Ovary (tissue), 9 donors: ENCODE results near the gene TUBB1. TPM values are rescaled to one million over a fixed set of nuclear protein-coding genes. Genes with fewer than 3 reads are reported as not detected.
A peak's percentile ranks its signal among the peaks of the same experiment; 100 is the strongest.
"Not testable (repeated sequence)": the region's sequence is repeated elsewhere in the genome, so short reads cannot be mapped to it uniquely, and the experiment has no call there.

ENCODE experiments used
- DNase-seq, 5 donors: peaks; one replicate each; pipeline ENCODE4 v3.0.0-alpha.2; 2019 to 2020
- H3K27ac ChIP-seq, 2 donors: fragments of 200-600 bp; one replicate each; pipeline versions ENCODE4 v1.5.1 to v1.8.0; 2019 to 2022
- H3K27me3 ChIP-seq: fragments of 200-600 bp; one replicate; pipeline ENCODE4 v1.8.0; 2022
- H3K36me3 ChIP-seq: fragments of 200-600 bp; sonication (generic); one replicate; pipeline ENCODE4 v1.5.1; 2019
- H3K4me1 ChIP-seq: one replicate; pipeline ENCODE4 v1.8.1; 2013; ENCODE audit warnings: mild to moderate bottlenecking, moderate library complexity; ENCODE audit not compliant: insufficient read depth
- H3K4me3 ChIP-seq: fragments of 200-600 bp; sonication (generic); one replicate; pipeline ENCODE4 v1.5.1; 2017
- H3K9me3 ChIP-seq, 2 donors: fragments of 200-600 bp in 1 of 2; sonication (generic) in 1 of 2; one replicate each; pipeline versions ENCODE4 v1.5.1 to v1.8.1; 2013 to 2019; ENCODE audit warnings: mild to moderate bottlenecking in 1 of 2, moderate library complexity in 1 of 2
- EP300 ChIP-seq: sonication (generic); formaldehyde crosslinking; IDR thresholded peaks from one replicate; pipeline ENCODE4 v1.6.1; 2017; ENCODE audit warnings: antibody characterized with exemption
- POLR2A ChIP-seq: fragments of 450-650 bp; IDR thresholded peaks from one replicate; pipeline ENCODE4 v1.6.1; 2017; ENCODE audit warnings: antibody characterized with exemption, mild to moderate bottlenecking, moderate library complexity
- WGBS, 3 donors: extraction: QIAGEN DNeasy Blood & Tissue Kit in 1 of 3; methylation state at CpG; one replicate each; pipeline versions ENCODE4 v1.1.5 to v1.1.7; 2013 to 2017; 5-methylcytosine and 5-hydroxymethylcytosine counted together
- intact Hi-C, 4 donors: fragments of 100-400 bp; cut with DNase I; formaldehyde crosslinking; loops; one replicate each; pipeline versions ENCODE4 v1.11.0 to v1.15.1; 2022 to 2023
- polyA plus RNA-seq, 2 donors: library from polyadenylated mRNA; stranded (reverse); fragments of 200-250 nt in 1 of 2; fragments of 350-450 nt in 1 of 2; fragmentation: Illumina TruSeq in 1 of 2; extraction: RNeasy Lipid Tissue Mini Kit (QIAGEN cat#74804) in 1 of 2; gene quantifications; one replicate each; pipeline ENCODE4 v1.2.3, GENCODE V29; 2013 to 2014
- total RNA-seq, 7 donors: library from RNA; depleted of rRNA in 2 of 7; stranded (reverse); fragments of >200 nt in 2 of 7; fragmentation: NEBNext Ultra II Directional in 3 of 7; extraction: Animal tissue kit (Norgen Biotek cat#: 25700) in 3 of 7; gene quantifications; one replicate each; pipeline versions ENCODE4 v1.1.0 to v1.2.4, GENCODE V29; 2016 to 2023
- TF ChIP-seq, protein P1 (sequence below), 3 donors: fragments of 450-650 bp in 2 of 3; fragments of 200-600 bp in 1 of 3; IDR thresholded peaks; one replicate each; pipeline versions ENCODE4 v1.5.1 to v1.8.0; 2016 to 2022; ENCODE audit warnings: antibody characterized with exemption in 3 of 3, mild to moderate bottlenecking in 1 of 3
- donor health status: DM: no; HTN: no; CAD: no; lungs with moderate emphysema.
- donor health status: DM: no; HTN: no; CAD: no.
- donor health status: Bipolar disorder and iron deficiency.
- donor health status: DM: yes; HTN: yes; CAD: no.
- donor health status: DM: no; HTN: no; CAD: no.
- donor health status: DM: yes; HTN: yes; CAD: no.

The TUBB1 gene
- total and polyA plus RNA-seq, 9 donors: 0.02 to 0.17 (median 0.12) TPM; not detected in 2

GRCh38 chr20:58982406-58983114, 36.7 kb upstream of the TUBB1 start:
- Histone ChIP-seq H3K27ac (no peak overlapping the region), H3K4me3 (peak overlapping the region; percentile 54), H3K27me3 (no peaks in the 10 kb centered on the region), H3K9me3 (no peaks in the 10 kb centered on the region), H3K4me1 (peaks cover 11% of the 10 kb centered on the region), H3K36me3 (no peaks in the 10 kb centered on the region)
- TF ChIP-seq POLR2A (no peak), EP300 (no peak)
- TF ChIP-seq, protein P1, sequence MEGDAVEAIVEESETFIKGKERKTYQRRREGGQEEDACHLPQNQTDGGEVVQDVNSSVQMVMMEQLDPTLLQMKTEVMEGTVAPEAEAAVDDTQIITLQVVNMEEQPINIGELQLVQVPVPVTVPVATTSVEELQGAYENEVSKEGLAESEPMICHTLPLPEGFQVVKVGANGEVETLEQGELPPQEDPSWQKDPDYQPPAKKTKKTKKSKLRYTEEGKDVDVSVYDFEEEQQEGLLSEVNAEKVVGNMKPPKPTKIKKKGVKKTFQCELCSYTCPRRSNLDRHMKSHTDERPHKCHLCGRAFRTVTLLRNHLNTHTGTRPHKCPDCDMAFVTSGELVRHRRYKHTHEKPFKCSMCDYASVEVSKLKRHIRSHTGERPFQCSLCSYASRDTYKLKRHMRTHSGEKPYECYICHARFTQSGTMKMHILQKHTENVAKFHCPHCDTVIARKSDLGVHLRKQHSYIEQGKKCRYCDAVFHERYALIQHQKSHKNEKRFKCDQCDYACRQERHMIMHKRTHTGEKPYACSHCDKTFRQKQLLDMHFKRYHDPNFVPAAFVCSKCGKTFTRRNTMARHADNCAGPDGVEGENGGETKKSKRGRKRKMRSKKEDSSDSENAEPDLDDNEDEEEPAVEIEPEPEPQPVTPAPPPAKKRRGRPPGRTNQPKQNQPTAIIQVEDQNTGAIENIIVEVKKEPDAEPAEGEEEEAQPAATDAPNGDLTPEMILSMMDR (IDR thresholded peaks at IDR 0.05): no peak
- DNase-seq: no peak
- intact Hi-C loops: loop anchor here in 2 of 4 donors (5.0 kb wide), 2 partner anchors 85 to 90 kb away; no protein-coding TSS in a partner anchor
- 88 to 89% (median 89%) methylated on average over 12 of the region's 12 CpGs for WGBS, 3 donors

DNA sequence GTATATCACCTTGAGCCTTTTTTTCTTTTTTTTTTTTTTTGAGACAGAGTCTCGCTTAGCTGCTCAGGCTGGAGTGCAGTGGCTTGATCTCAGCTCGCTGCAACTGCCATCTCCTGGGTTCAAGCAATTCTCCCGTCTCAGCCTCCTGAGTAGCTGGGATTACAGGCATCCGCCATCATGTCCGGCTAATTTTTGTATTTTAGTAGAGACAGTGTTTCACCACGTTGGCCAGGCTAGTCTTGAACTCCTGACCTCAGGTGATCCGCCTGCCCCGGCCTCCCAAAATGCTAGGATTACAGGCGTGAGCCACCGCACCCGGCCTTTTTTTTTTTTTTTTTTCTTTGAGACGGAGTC, 36.1 kb upstream of the TUBB1 start:
- H3K27ac ChIP-seq, DNase-seq, H3K4me3 ChIP-seq, H3K36me3 ChIP-seq, H3K9me3 ChIP-seq, H3K27me3 ChIP-seq: not testable (repeated sequence)
- peaks cover 11% of the 10 kb centered on the region for H3K4me1 ChIP-seq
- intact Hi-C loops: loop anchor here in 2 of 4 donors (5.0 kb wide), 2 partner anchors 86 to 91 kb away; no protein-coding TSS in a partner anchor
- 93 to 96% (median 94%) methylated on average over 12 of the region's 12 CpGs for WGBS, 3 donors

DNA sequence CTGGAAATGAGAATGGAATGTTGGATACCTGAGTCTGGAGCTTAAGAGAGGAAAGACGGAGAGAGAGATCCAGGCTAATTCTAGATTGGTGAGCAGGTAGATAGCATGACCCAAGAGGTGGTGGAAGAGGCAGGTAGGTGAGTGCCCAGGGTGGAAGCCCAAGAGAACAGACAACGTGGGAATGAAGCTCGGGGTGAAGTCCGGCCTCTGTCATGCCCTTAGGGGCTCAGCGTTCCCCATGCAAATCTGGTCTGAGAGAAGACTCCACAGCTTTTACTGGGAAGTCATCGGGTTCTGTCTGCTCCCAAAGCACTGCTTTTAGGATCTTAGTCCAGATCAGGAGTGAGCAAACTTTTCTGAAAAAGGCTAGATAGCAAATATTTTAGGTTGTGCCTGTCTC, 34.5 kb upstream of the TUBB1 start:
- Histone ChIP-seq H3K9me3 (no peaks in the 10 kb centered on the region), H3K27ac (no peak overlapping the region), H3K4me1 (peaks cover 11% of the 10 kb centered on the region), H3K4me3 (no peak overlapping the region), H3K36me3 (no peaks in the 10 kb centered on the region), H3K27me3 (no peaks in the 10 kb centered on the region)
- WGBS, 3 donors: 84 to 87% (median 85%) methylated on average over 6 of the region's 6 CpGs
- no peak for DNase-seq
- no peak for TF ChIP-seq EP300
- no peak for TF ChIP-seq POLR2A
- TF ChIP-seq, protein P1 (IDR thresholded peaks at IDR 0.05): no peak
- intact Hi-C loops: loop anchor here in 2 of 4 donors (5.0 kb wide), 2 partner anchors 87 to 92 kb away; no protein-coding TSS in a partner anchor

DNA sequence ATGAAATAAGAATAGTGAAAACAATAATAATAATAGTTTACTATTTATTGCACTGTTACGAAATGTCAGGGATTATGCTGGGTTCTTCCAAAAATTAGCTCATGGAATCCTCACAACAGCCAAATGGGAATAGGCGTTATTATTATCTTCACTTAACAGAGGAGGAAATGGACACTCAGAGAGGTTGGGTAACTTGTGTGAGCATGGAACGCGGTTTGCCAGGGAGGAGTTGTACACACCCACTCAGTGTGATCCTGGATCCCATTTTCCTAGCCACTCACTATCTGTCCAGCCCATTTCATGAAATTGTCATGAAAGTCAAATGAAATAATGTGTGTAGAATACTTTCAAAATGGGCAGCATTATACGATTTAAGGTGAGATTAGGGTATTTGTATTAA, 33.6 kb upstream of the TUBB1 start:
- no peaks in the 10 kb centered on the region for H3K36me3 ChIP-seq
- H3K4me1 ChIP-seq: peaks cover 9% of the 10 kb centered on the region

More for the DNA sequence above, 33.6 kb upstream of the TUBB1 start:
- DNase-seq: no peak
- Histone ChIP-seq H3K27ac (no peak overlapping the region), H3K9me3 (no peaks in the 10 kb centered on the region), H3K4me3 (no peak overlapping the region), H3K27me3 (no peaks in the 10 kb centered on the region)
- no peak for TF ChIP-seq POLR2A
- TF ChIP-seq, protein P1 (IDR thresholded peaks at IDR 0.05): no peak
- no peak for TF ChIP-seq EP300
- intact Hi-C loops: no loop called here
- WGBS, 3 donors: 63 to 77% (median 74%) methylated on average over 5 of the region's 5 CpGs
